HPDE6-E6E7 (cell line): Measurements from ENCODE around the gene CRACDL.

Source experiments
- DNase-seq: peaks from one replicate; pipeline ENCODE4 v3.0.0; 2011; ENCODE audit warnings: missing footprints; ENCODE audit errors: extremely low spot score

The CRACDL gene

GRCh38 chr2:98803405-98804264, 132.4 kb downstream of the CRACDL start:
- DNase-seq: no peak

- DNase-seq: no peak
Measured at GRCh38 chr2:98802344-98802743, 133.7 kb downstream of the CRACDL start.

- DNase-seq: no peak
Measured at GRCh38 chr2:98801921-98802321, 134.1 kb downstream of the CRACDL start.

GRCh38 chr2:98801286-98801685, 134.7 kb downstream of the CRACDL start:
- DNase-seq: no peak

- no peak for DNase-seq
Measured at GRCh38 chr2:98800330-98801064, 135.5 kb downstream of the CRACDL start.

- DNase-seq: no peak
Measured at GRCh38 chr2:98799375-98800329, 136.4 kb downstream of the CRACDL start.

GRCh38 chr2:98796775-98797544, 139.1 kb downstream of the CRACDL start:
- DNase-seq: no peak

- DNase-seq: no peak
Measured at GRCh38 chr2:98795891-98796676, 139.9 kb downstream of the CRACDL start.

- no peak for DNase-seq
Measured at GRCh38 chr2:98793897-98794830, 141.9 kb downstream of the CRACDL start.

GRCh38 chr2:98793275-98793674, 142.8 kb downstream of the CRACDL start:
- peak; percentile 65 for DNase-seq

- no peak for DNase-seq
Measured at GRCh38 chr2:98790221-98790620, 145.8 kb downstream of the CRACDL start.

- no peak for DNase-seq
Measured at GRCh38 chr2:98787700-98788099, 148.3 kb downstream of the CRACDL start.

- DNase-seq: no peak
Measured at GRCh38 chr2:98786179-98786578, 149.8 kb downstream of the CRACDL start.

GRCh38 chr2:98782570-98782969, 153.5 kb downstream of the CRACDL start:
- no peak for DNase-seq

- no peak for DNase-seq
Measured at GRCh38 chr2:98781822-98782221, 154.2 kb downstream of the CRACDL start.

- no peak for DNase-seq
Measured at GRCh38 chr2:98778741-98779483, 157.1 kb downstream of the CRACDL start.

- DNase-seq: no peak
Measured at GRCh38 chr2:98778151-98778550, 157.9 kb downstream of the CRACDL start.

GRCh38 chr2:98777710-98778109, 158.3 kb downstream of the CRACDL start:
- no peak for DNase-seq
